Hematopoietic multipotent progenitor cell treated with erythropoietin and hydrocortisone succinate and interleukin-3 and kit ligand, for 15 days (in vitro differentiated cells): ENCODE data around the gene TRPC4AP.
"Not testable (repeated sequence)": the region's sequence is repeated elsewhere in the genome, so short reads cannot be mapped to it uniquely, and the experiment has no call there.

Source experiments
- DNase-seq: peaks from one replicate; pipeline ENCODE4 v3.0.0-alpha.2; 2015; ENCODE audit warnings: low spot score

Gene TRPC4AP

DNA sequence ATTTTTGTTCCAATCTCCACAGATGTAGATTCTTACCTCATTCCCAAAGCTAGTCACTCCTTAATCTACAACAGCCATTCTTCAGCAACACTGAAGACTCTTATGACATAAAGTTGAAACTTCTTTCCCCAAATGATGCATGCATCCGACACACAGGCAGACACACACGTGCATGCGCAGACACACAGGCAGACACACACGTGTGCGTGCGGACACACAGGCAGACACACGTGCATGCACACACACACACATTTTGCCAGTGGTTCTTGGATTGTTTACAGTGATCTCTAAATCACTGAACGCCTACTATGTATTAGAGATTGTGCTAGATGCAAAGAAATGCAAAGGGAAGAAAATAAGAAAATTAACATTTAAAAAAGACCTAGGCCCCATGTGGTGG, 9.0 kb upstream of the TRPC4AP start:
- DNase-seq: no peak

DNA sequence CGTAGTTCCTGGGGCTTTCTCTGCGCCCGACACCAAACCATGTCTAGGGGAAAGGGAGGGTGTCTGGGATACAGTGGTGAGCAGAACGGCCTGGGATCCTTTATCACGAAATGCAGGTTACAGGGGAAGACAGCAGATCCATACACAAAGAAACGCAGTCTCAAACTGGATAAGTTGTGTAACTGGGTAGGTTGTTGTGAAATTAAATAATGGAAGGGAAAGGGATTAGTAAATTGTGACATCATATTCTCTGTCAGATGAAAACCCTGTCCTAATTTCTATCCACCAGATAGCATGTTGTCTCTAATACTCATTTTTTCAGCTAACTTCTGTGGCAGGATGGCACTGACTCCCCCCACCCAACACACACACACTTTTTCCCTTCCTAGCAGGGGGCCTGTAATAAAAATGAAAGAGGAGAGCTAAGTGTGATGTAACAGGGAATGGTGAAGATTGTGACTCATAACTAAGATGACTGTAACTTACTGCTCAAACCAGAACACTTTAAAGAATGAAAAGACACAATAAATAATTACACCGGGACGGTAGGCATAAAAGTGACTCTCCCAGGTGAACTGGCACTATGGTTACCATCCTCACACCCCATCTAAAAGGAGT, 769 bp upstream of the TRPC4AP start:
- DNase-seq: no peak

- peak; percentile 29 for DNase-seq
These were observed 637 bp downstream of the TRPC4AP start for GRCh38 chr20:35091816-35092523.

DNA sequence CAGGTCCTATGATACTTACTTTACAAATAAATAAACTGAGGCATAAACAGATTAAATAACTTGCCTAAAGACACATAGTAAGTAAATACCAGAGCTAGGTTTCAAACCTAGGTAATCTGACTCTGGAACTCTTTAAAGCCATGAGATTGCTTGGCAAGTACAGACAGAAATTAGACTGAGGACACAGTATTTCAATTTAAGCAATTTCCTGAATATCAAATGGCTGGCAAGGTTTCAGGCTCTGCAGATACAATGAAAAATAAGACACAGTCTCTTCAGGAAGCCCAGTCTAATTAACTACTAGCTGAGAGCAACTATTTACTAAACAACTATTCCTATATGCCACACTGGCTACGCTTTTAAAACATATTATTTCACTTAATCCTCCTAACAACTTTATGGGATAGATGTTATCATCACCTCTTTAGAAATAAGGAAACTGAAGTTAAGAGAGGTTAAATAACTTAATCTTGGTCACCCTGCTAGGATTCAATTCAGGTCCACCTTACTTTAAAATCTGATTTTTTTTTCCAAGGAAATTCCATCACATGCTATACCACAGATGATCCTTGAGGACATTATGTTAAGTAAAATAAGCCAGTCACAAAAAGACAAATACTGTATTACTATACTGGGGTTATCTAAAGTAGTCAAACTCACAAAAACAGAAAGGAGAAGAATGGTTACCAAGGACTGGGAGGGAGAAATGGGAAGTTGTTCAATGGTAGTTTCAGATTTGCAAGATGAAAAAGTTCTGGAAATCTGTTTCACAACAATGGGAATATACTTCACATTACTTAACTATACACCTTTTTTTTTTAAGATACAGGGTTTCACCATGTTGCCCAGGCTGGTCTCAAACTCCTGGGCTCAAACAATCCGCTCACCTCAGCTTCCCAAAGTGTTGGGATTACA, 4.1 kb downstream of the TRPC4AP start:
- no peak for DNase-seq

DNA sequence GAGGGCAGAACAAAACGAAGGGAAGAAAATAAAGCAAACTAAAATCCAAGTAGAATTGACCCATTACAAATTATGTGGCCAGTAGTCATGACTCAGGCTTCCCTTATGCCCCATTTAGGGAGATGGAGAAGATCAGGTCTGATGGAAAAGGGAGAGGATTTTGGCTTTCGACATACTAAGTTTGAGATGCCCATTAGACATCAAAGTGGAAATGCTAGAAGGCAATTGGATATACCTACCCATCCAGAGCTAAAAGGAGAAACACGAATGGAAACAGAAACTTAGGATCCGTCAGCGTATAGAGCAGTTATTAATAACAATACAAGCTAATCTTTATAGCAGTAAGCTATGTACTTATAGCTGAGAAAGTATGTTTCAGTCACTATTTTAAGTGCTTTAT, 4.8 kb downstream of the TRPC4AP start:
- DNase-seq: no peak

DNA sequence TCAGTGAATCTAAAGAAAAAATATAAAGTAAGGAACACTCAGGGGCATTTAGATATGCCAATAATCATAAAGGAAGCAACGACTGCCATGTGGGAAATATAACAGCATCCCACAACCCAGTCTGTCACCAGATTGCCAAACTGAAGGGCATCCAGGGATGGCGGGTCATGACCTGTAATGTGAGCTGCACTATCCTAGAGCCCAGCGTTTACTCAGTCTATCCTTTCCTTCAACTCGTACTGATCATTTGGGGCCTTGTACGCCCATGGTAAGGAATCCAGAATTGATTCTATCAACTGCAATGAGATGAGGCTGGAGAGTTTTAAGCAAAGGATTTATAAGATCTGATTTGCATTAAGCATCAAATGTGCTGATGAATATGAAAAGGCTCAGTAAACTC, 5.3 kb downstream of the TRPC4AP start:
- no peak for DNase-seq

- no peak for DNase-seq
These were observed 7.0 kb downstream of the TRPC4AP start for GRCh38 chr20:35085477-35086225.

DNA sequence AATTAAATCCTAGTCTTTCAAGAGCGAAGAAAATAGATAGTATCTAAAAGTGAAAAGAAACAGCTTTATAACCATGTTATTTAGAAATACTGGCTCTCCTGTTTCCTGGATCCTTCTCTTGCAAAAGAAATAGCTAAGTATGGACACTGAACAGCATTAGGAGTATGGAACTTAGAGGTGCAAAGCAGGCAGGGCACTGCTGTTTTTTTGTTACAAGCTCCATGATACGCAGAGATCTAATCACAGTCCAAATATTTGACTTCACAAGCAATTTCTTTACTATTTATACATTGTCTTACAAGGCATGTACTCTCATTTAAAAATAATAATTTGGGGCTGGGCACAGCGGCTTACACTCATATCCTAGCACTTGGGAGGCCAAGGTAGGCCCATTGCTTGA, 7.6 kb downstream of the TRPC4AP start:
- no peak for DNase-seq

DNA sequence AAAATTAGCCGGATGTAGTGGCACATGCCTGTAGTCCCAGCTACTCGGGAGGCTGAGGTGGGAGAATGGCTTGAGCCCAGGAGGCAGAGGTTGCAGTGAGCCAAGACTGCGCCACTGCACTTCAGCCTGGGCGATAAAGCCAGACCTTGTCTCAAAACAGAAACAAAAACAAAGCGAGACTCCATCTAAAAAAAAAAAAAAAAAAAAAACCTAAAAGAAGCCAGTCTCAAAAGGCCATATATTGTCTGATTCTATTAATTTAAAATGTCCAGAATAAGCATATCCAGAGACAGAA, 12.3 kb downstream of the TRPC4AP start:
- not testable (repeated sequence) for DNase-seq

- DNase-seq: no peak
These were observed 12.9 kb downstream of the TRPC4AP start for GRCh38 chr20:35079472-35080347.

- DNase-seq: no peak
These were observed 14.7 kb downstream of the TRPC4AP start for GRCh38 chr20:35077872-35078271.

DNA sequence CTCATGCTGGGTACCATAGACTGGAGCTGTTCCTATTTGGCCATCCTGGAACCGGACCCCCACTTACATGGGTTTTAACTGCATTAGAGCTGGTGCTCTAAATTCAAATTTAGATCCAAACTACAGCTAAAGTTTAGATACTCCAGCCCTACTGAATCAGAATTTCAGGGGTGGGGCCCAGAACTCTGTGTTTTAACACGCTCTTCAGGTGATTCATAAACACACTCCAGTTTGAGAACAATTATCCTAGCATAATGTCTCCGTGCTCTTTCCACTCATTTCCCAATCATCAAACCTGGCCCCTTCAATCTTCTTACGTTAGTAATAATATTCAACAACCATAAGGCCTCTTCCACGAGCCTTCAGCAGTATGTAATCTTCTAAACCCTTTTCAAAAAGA, 15.3 kb downstream of the TRPC4AP start:
- DNase-seq: no peak

- not testable (repeated sequence) for DNase-seq
These were observed 21.0 kb downstream of the TRPC4AP start for GRCh38 chr20:35071436-35072153.

DNA sequence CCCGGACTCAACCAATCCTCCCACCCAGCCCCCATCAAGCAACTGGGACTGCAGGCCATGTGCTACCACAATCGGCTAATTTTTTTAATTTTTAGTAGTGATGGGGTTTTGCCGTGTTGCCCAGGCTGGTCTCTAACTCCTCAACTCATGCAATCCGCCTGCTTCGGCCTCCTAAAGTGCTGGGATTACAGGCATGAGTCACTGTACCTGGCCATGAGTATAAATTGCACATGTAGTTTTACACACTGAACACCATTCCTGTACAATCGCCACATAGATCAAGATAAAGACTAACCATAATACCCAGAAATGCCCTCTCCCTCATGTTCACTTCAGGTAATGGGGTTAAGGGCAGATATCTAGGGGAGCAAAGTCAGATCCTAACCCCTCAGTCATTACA, 26.4 kb downstream of the TRPC4AP start:
- DNase-seq: no peak

DNA sequence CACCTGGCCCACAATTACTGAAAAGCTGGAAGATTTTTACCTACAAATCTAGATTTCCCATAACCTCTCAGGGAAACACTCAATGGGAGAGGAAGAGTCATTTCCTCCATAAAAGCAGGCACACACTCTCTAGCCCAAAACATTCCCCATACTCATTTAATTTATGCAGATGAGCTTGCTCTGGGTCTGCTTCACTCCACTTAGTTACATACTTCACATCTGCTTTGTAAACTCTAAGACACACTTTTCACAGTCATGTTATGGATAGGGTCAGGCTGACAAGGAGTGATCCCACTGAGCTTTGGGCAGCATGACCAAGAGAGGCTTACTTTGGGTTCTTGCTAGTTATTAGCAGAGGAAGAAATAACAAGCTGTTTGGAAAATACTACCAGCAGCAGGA, 27.4 kb downstream of the TRPC4AP start:
- DNase-seq: no peak

DNA sequence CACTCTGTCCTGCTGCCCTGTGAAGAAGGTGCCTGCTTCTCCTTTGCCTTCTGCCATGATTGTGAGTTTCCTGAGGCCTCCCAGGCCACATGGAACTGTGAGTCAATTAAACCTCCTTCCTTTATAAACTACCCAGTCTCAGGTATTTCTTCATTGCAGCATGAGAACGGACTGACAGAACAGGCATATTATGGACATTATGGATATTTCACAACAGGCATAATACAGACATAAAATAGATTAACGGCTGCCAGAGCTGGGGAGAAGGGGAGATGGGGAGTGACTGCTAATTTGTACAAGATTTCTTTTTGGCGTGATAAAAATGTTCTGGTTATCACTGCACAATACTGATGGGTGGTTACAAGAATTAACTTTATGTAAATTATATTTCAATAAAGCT, 29.4 kb downstream of the TRPC4AP start:
- no peak for DNase-seq

DNA sequence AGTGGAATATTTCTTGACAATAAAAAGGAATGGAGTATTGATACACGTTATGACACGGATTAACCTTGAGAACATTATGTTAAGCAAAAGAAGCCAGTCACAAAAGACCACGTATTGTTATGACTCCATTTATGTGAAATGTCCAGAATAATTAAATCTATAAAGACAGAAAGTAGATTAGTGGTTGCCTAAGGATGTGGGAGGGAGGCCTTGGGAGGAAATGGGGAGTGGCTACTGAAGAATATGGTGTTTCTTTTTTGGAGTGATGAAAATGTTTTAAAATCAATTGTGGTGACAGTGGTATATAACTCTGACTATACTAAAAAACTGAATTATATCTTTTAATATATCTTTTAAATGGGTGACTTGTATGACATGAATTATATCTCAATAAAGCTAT, 30.1 kb downstream of the TRPC4AP start:
- DNase-seq: no peak

GRCh38 chr20:35060168-35060567, 32.4 kb downstream of the TRPC4AP start:
- no peak for DNase-seq

GRCh38 chr20:35059612-35060011, 33.0 kb downstream of the TRPC4AP start:
- DNase-seq: no peak

DNA sequence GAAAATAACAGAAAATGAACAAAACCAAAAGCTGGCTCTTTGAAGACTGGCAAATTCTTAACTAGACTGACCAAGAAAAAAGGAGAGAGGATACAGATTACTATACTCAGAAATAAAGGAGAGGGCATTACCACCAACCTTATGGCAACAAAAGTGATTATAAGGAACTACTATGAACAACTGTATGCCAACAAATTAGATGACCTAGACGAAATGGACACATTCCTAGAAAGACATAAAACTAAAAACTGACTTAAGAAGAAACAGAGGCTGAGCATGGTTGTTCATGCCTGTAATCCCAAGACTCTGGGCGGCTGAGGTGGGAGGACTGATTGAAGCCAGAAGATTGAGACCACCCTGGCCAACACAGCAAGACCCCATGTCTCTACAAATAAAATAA, 33.5 kb downstream of the TRPC4AP start:
- no peak for DNase-seq
